Neural cell (in vitro differentiated cells): ENCODE data around the gene VWA3B. TPM values are rescaled to one million over a fixed set of nuclear protein-coding genes. Genes with fewer than 3 reads are reported as not detected.

ENCODE experiments used
- H2AFZ ChIP-seq: fragments of 200-600, 300-800 bp; sonication (generic), shearing (Covaris generic); 2 replicates; pipeline ENCODE4 v1.6.0; 2014; ENCODE audit warnings: low read depth, mild to moderate bottlenecking, antibody characterized with exemption, low read length, moderate library complexity
- H3F3A ChIP-seq: fragments of 200-600 bp; shearing (Covaris generic); 2 replicates; pipeline ENCODE4 v1.6.1; 2016; ENCODE audit warnings: mild to moderate bottlenecking, moderate library complexity, mixed read lengths, antibody characterized with exemption, low read length; ENCODE audit not compliant: insufficient read depth, poor library complexity, severe bottlenecking
- H3K27ac ChIP-seq: fragments of 200-600, 300-800 bp; sonication (generic), shearing (Covaris generic); 2 replicates; pipeline ENCODE4 v1.5.1; 2014; ENCODE audit warnings: mild to moderate bottlenecking, low read length, moderate library complexity
- H3K27me3 ChIP-seq: fragments of 300-800, 200-600 bp; sonication (generic), shearing (Covaris generic); 2 replicates; pipeline ENCODE4 v1.6.0; 2014; ENCODE audit warnings: mild to moderate bottlenecking, low read depth, low read length, moderate library complexity; ENCODE audit not compliant: insufficient read depth
- H3K36me3 ChIP-seq: fragments of 300-800, 200-600 bp; sonication (generic), shearing (Covaris generic); 2 replicates; pipeline ENCODE4 v1.5.1; 2014; ENCODE audit warnings: mild to moderate bottlenecking, antibody characterized with exemption, low read length, moderate library complexity; ENCODE audit not compliant: insufficient read depth
- H3K4me2 ChIP-seq: fragments of 300-800, 200-600 bp; sonication (generic), shearing (Covaris generic); 2 replicates; pipeline ENCODE4 v1.6.0; 2014; ENCODE audit warnings: mild to moderate bottlenecking, low read length
- H3K4me3 ChIP-seq: fragments of 300-800, 200-600 bp; sonication (generic), shearing (Covaris generic); 2 replicates; pipeline ENCODE4 v1.5.1; 2014; ENCODE audit warnings: mild to moderate bottlenecking, low read length, moderate library complexity
- H3K79me2 ChIP-seq: fragments of 200-600 bp; shearing (Covaris generic); replicated peaks from 2 replicates; pipeline ENCODE4 v1.6.0; 2014; ENCODE audit warnings: mild to moderate bottlenecking, low read length, moderate library complexity; ENCODE audit not compliant: insufficient read depth
- H3K9ac ChIP-seq: fragments of 300-800, 200-600 bp; sonication (generic), shearing (Covaris generic); 2 replicates; pipeline ENCODE4 v1.6.1; 2016; ENCODE audit warnings: mild to moderate bottlenecking, low read length, mixed read lengths
- H3K9me2 ChIP-seq: fragments of 200-600 bp; shearing (Covaris generic); 2 replicates; pipeline ENCODE4 v1.6.1; 2016; ENCODE audit warnings: mild to moderate bottlenecking, low read length, mixed read lengths; ENCODE audit not compliant: insufficient read depth
- H3K9me3 ChIP-seq: fragments of 200-600, 300-800 bp; sonication (generic), shearing (Covaris generic); 2 replicates; pipeline ENCODE4 v1.6.1; 2016; ENCODE audit warnings: mild to moderate bottlenecking, mixed run types, low read length, moderate library complexity, mixed read lengths
- H4K20me1 ChIP-seq: fragments of 200-600 bp; shearing (Covaris generic); 2 replicates; pipeline ENCODE4 v1.6.1; 2016; ENCODE audit warnings: mild to moderate bottlenecking, mixed run types; ENCODE audit not compliant: insufficient read depth
- EP300 ChIP-seq: fragments of 450-650 bp; conservative IDR thresholded peaks from 2 replicates; pipeline ENCODE4 v1.6.1; 2014; ENCODE audit warnings: antibody characterized with exemption, mild to moderate bottlenecking, moderate library complexity; ENCODE audit not compliant: poor library complexity, severe bottlenecking
- EZH2 ChIP-seq: fragments of 200-600, 300-800 bp; shearing (Covaris generic), sonication (generic); IDR thresholded peaks from 2 replicates; pipeline ENCODE4 v1.6.1; 2014; ENCODE audit warnings: antibody characterized with exemption, low read length, borderline replicate concordance, mild to moderate bottlenecking; ENCODE audit not compliant: insufficient read depth, poor library complexity, severe bottlenecking
- MXI1 ChIP-seq: fragments of 450-650 bp; conservative IDR thresholded peaks from 2 replicates; pipeline ENCODE4 v1.6.1; 2014; ENCODE audit warnings: antibody characterized with exemption, mild to moderate bottlenecking; ENCODE audit not compliant: poor library complexity, severe bottlenecking
- POLR2AphosphoS5 ChIP-seq: IDR thresholded peaks from 2 replicates; pipeline ENCODE4 v1.6.1; 2012
- RAD21 ChIP-seq: fragments of 450-650 bp; conservative IDR thresholded peaks from 2 replicates; pipeline ENCODE4 v1.6.1; 2014; ENCODE audit warnings: antibody characterized with exemption, mild to moderate bottlenecking, moderate library complexity
- REST ChIP-seq: IDR thresholded peaks from 2 replicates; pipeline ENCODE4 v1.6.1; 2012; ENCODE audit warnings: borderline replicate concordance
- SMC3 ChIP-seq: fragments of 450-650 bp; conservative IDR thresholded peaks from 2 replicates; pipeline ENCODE4 v1.6.1; 2014; ENCODE audit warnings: antibody characterized with exemption, mild to moderate bottlenecking, moderate library complexity; ENCODE audit not compliant: poor library complexity
- TAF1 ChIP-seq: IDR thresholded peaks from 2 replicates; pipeline ENCODE4 v1.6.1; 2012; ENCODE audit warnings: low read depth
- polyA plus RNA-seq: library from polyadenylated mRNA; depleted of rRNA; stranded (reverse); fragments of >200 nt; gene quantifications from 2 replicates; pipeline ENCODE4 v1.2.3, GENCODE V29; 2014
- TF ChIP-seq, protein P1 (sequence below): fragments of 450-650 bp; IDR thresholded peaks from 2 replicates; pipeline ENCODE4 v1.5.1; 2014; ENCODE audit warnings: antibody characterized with exemption, mild to moderate bottlenecking, moderate library complexity; ENCODE audit not compliant: poor library complexity, severe bottlenecking

The VWA3B gene
- polyA plus RNA-seq, 1 donor from 2014 or later = not detected

DNA sequence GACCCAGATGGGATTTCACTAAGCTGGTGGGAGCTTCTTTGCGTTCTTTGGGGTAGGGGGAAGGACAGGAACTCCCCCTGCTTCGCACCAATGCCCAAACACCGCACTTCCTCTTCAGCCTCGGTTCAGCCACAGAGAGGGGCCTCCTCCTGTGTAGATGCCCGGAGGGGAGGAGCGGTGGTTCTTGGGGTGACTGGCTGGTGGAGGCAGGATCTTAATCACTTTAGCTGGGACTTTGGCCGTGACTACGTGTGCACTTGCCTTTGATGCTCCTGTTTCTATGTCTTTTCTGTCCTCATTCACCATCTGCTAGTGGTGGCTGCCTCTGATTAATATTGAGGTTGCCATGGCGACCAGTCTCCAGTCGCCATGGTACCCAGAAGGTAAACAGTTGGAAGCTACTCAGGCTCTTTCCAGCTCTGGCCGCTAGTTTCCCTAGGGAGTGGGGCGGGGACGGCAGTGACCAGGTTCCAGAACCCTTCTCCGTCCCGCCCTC, 261.1 kb downstream of the VWA3B start:
- Histone ChIP-seq H3K36me3 (no peaks in the 10 kb centered on the region), H3F3A (no peaks in the 10 kb centered on the region), H3K9me3 (no peaks in the 10 kb centered on the region), H4K20me1 (no peaks in the 10 kb centered on the region), H2AFZ (peak overlapping the region; percentile 25), H3K79me2 (no peaks in the 10 kb centered on the region), H3K9ac (peak overlapping the region; percentile 51), H3K27me3 (peaks cover 27% of the 10 kb centered on the region), H3K4me3 (peak overlapping the region; percentile 57), H3K9me2 (no peaks in the 10 kb centered on the region), H3K27ac (peak overlapping the region; percentile 76), H3K4me2 (peak overlapping the region; percentile 61)
- TF ChIP-seq EZH2 (no peak), SMC3 (peak; percentile 48), EP300 (peak; percentile 84), TAF1 (no peak), POLR2AphosphoS5 (peak; percentile 36), MXI1 (peak; percentile 70), RAD21 (peak; percentile 44), REST (peak; percentile 84)
- TF ChIP-seq, protein P1, sequence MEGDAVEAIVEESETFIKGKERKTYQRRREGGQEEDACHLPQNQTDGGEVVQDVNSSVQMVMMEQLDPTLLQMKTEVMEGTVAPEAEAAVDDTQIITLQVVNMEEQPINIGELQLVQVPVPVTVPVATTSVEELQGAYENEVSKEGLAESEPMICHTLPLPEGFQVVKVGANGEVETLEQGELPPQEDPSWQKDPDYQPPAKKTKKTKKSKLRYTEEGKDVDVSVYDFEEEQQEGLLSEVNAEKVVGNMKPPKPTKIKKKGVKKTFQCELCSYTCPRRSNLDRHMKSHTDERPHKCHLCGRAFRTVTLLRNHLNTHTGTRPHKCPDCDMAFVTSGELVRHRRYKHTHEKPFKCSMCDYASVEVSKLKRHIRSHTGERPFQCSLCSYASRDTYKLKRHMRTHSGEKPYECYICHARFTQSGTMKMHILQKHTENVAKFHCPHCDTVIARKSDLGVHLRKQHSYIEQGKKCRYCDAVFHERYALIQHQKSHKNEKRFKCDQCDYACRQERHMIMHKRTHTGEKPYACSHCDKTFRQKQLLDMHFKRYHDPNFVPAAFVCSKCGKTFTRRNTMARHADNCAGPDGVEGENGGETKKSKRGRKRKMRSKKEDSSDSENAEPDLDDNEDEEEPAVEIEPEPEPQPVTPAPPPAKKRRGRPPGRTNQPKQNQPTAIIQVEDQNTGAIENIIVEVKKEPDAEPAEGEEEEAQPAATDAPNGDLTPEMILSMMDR = peak; percentile 43

- H3K9me2 ChIP-seq = no peaks in the 10 kb centered on the region
- H3K4me2 ChIP-seq = no peak overlapping the region
- H3K36me3 ChIP-seq = no peaks in the 10 kb centered on the region
- H4K20me1 ChIP-seq = no peaks in the 10 kb centered on the region
- peaks cover 21% of the 10 kb centered on the region for H3K27me3 ChIP-seq
- TF ChIP-seq, protein P1 = no peak
- TF ChIP-seq EZH2 (no peak), EP300 (no peak), SMC3 (no peak), REST (no peak), TAF1 (no peak), MXI1 (no peak), POLR2AphosphoS5 (no peak), RAD21 (no peak)
- no peak overlapping the region for H3K9ac ChIP-seq
- H3F3A ChIP-seq = no peaks in the 10 kb centered on the region
- no peak overlapping the region for H3K27ac ChIP-seq
- H3K9me3 ChIP-seq = no peaks in the 10 kb centered on the region
- H2AFZ ChIP-seq = no peak overlapping the region
- no peaks in the 10 kb centered on the region for H3K79me2 ChIP-seq
- H3K4me3 ChIP-seq = no peak overlapping the region
These were observed 263.4 kb downstream of the VWA3B start for GRCh38 chr2:98350411-98350810.
